Measurements from ENCODE around the gene LYL1.

The LYL1 gene

GRCh38 chr19:13104848-13105711, 2.4 kb upstream of the LYL1 start:
- peak; percentile 27 for DNase-seq (ENCODE audit: low spot score)

GRCh38 chr19:13104360-13104847, 1.7 kb upstream of the LYL1 start:
- DNase-seq (ENCODE audit: low spot score), result peak; percentile 59

DNA sequence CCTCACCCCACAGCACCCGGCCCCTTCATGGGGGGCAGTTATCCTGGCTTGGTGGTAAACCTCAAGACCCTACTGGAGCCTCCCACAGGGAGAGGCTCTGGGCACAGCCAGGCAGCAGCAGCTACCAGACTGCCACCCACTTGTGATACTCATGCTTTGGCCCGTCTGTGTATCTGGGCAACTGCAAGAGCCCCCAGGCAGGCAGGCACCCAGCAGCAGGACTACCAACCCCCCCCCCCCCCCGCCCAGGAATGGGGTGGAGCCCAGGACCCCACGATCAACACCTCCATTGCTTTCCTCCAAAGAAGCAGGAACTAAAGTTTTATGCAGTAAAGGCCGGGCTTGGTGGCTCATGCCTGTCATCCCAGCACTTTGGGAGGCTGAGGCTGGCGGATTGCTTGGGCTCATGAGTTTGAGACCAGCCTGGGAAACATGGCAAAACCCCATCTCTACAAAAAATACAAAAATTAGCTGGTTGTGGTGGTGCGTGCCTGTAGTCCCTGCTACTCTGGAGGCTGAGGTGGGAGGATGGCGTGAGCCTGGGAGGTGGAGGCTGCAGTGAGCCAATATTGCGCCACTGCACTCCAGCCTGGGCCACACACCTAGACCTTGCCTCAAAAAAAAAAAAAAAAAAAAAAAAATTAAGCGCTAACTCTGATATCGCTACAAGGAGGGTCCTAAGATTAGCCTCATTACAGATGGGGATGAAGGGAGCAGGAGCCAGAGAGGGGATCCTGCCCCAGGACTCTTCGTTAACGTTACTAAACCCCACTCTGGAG, 1.1 kb upstream of the LYL1 start:
- DNase-seq (ENCODE audit: low spot score), result no peak

GRCh38 chr19:13102416-13102665, 317 bp downstream of the LYL1 start:
- DNase-seq (ENCODE audit: low spot score), result no peak

DNA sequence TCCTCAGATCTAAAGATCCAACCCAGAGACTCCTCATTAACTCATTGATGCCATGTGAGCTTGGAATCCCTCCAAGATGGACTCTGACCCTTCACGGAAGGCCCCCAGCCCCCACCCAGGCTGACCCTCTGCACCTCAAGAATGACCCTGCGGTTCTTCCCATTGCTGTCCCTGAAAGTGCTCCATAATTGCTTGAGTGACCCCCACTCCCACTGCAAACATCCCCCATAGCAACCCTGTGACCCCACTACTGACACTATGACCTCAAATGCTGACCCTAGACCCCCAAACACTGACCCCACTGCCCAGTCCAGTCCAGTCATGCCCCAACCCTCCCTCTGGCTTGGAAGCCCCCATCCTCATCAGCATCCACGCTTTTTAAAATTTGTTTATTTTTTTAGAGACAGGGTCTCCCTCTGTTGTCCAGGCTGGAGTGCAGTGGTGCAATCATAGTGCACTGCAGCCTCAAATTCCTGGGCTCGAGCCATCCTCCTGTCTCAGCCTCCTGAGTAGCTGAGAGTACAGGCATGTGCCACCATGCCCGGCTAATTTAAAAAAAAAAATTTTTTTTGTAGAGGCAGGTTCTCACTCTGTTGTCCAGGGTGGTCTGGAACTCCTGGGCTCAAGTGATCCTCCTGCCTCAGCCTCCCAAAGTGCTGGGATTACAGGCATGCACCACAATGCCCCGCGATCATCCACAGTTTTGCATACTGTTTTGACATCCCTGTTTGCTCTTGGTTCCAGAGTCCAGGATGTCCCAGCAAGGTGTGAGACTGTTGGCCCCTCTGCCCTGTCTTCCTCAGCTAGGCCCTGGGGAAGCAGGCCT, 855 bp downstream of the LYL1 start:
- no peak for DNase-seq (ENCODE audit: low spot score)

- no peak for DNase-seq (ENCODE audit: low spot score)
Measured at GRCh38 chr19:13100841-13101589, 1.6 kb downstream of the LYL1 start.

GRCh38 chr19:13100031-13100588, 2.5 kb downstream of the LYL1 start:
- peak; percentile 62 for DNase-seq (ENCODE audit: low spot score)

- peak; percentile 80 for DNase-seq (ENCODE audit: low spot score)
Measured at GRCh38 chr19:13099073-13099999, 3.3 kb downstream of the LYL1 start.

- peak; percentile 38 for DNase-seq (ENCODE audit: low spot score)
Measured at GRCh38 chr19:13098277-13099072, 4.2 kb downstream of the LYL1 start.

GRCh38 chr19:13097463-13098258, 5.0 kb downstream of the LYL1 start:
- no peak for DNase-seq (ENCODE audit: low spot score)

GRCh38 chr19:13097033-13097462, 5.6 kb downstream of the LYL1 start:
- DNase-seq (ENCODE audit: low spot score), result no peak

GRCh38 chr19:13095934-13096927, 6.4 kb downstream of the LYL1 start:
- DNase-seq (ENCODE audit: low spot score), result no peak

DNA sequence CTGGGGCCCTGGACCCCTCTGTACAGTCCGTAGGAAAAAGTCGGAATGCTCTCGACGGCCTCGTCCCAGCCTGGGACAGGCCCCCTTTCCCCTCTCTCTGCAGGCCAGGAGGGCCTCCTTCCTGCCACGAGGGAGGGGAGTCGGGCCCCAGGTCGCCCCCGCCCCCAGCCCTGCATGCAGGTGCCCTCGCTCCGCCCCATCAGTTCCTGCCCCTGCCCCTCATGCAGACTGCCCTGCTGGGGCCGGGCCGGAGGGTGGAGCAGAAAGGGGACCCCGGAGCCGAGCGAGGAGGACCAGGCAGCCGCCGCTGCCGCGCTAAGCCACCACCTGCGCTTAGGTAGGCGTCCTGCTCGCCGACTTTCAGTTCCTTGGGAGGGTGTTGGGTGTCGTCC, 7.3 kb downstream of the LYL1 start:
- DNase-seq (ENCODE audit: low spot score), result peak; percentile 15

GRCh38 chr19:13094771-13095392, 7.8 kb downstream of the LYL1 start:
- DNase-seq (ENCODE audit: low spot score), result no peak

GRCh38 chr19:13094106-13094504, 8.6 kb downstream of the LYL1 start:
- DNase-seq (ENCODE audit: low spot score), result no peak

DNA sequence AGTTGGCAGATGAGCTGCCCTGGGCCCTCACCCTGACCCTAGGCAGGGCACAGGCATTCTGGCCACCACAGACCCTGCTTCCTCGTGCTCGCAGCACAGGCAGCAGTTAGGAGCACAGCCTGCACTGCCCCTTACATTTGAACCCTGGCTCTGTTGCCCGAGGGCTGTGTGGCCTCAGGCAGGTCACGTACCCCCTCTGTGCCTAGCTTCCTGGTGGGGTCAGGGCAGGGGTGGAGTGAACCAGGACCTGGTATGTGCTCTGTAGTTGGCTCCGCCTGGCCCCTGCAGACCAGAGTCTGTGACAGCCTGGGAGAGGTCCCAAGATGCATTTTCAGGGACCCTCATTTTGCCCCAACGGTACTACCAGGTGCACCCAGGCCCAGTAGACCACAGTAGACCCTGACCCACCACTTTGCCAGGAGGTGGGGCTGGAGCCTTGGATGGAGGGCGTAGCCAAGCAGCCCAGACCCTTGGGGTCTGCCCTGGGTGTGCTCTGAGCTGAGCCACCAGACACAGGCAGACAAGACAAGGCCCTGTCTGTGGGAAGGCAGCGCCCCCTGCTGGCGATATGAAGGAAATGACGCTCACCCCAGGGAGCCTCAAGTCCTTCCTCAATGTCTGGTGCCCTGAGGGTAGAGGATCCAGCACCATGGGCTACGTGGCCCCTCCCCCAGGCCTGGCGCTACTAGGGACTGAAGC, 9.1 kb downstream of the LYL1 start:
- DNase-seq (ENCODE audit: low spot score), result peak; percentile 82
